ENCODE data around the gene SURF1.
A peak's percentile ranks its signal among the peaks of the same experiment; 100 is the strongest.

Gene SURF1

GRCh38 chr9:133360400-133361393 is 4.4 kb upstream of the SURF1 start:
- Histone ChIP-seq H3K4me2 (ENCODE audit: low read length) (no peak overlapping the region), H3K4me3 (ENCODE audit: low read length) (no peak overlapping the region), H3K79me2 (ENCODE audit: low read length) (peaks cover 20% of the 10 kb centered on the region), H2AFZ (ENCODE audit: low read depth, low read length) (no peak overlapping the region), H3K27ac (ENCODE audit: low read length) (no peak overlapping the region), H3K27me3 (ENCODE audit: low read depth, low read length) (no peaks in the 10 kb centered on the region), H3K4me1 (ENCODE audit: low read length) (peaks cover 6% of the 10 kb centered on the region), H3K36me3 (replicated peaks; ENCODE audit: low read depth, low read length) (peaks cover 51% of the 10 kb centered on the region), H3K9me3 (ENCODE audit: insufficient read depth, low read length) (no peaks in the 10 kb centered on the region), H4K20me1 (ENCODE audit: insufficient read depth, low read length) (0 out of 2 replicates have a peak, but pooled peaks cover 1% of the 10 kb centered on the region), H3K9ac (ENCODE audit: low read length) (no peak overlapping the region)
- TF ChIP-seq CTCF (IDR thresholded peaks at IDR 0.05; ENCODE audit: low read depth, low read length) (no peak), EZH2phosphoT487 (IDR thresholded peaks at IDR 0.05; ENCODE audit: low read depth) (no peak)

DNA sequence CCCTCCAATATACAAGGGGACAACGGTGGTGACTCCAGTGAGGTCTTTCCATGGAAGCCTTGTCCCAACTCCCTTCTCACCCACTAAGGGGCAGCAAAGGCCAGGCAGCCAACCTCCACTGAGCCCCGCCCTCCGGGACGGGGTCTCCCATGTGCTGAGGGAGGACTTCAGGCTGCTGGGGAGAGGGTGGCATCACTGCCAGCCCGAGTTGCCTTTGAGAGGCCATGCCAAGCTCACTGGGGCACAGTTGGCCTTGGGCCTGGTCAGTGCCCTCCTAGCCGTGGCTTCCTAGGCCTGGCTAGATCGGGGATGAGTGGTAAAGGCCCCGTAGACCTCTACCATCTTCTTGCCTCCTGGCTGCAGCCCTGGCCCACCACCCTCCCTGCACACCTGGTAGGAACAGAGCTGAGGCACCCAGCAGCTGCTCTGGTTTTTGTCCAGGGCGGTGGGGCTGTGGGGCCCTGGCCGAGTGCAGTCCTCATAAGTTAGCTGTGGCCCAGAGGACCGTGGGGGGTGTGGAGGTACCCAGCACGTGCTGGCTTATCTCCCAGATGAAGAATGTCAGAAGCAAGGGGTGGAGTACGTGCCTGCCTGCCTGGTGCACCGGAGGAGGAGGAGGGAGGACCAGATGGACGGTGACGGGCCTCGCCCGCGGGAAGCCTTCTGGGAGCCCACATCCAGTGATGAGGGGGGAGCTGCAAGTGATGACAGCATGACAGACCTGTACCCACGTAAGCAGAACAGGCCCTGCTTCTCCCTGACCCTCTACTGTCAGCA is 3.3 kb upstream of the SURF1 start:
- H3K4me2 ChIP-seq (ENCODE audit: low read length) = no peak overlapping the region
- no peak overlapping the region for H3K27ac ChIP-seq (ENCODE audit: low read length)
- peaks cover 29% of the 10 kb centered on the region for H3K79me2 ChIP-seq (ENCODE audit: low read length)
- H3K4me3 ChIP-seq (ENCODE audit: low read length) = no peak overlapping the region
- no peak overlapping the region for H2AFZ ChIP-seq (ENCODE audit: low read depth, low read length)
- peaks cover 40% of the 10 kb centered on the region for H3K36me3 ChIP-seq (replicated peaks; ENCODE audit: low read depth, low read length)
- TF ChIP-seq EZH2phosphoT487 (IDR thresholded peaks at IDR 0.05; ENCODE audit: low read depth) = no peak
- TF ChIP-seq CTCF (IDR thresholded peaks at IDR 0.05; ENCODE audit: low read depth, low read length) = 0 out of 2 replicates have a peak, but pooled peaks have one; percentile 8
- H3K4me1 ChIP-seq (ENCODE audit: low read length) = peaks cover 16% of the 10 kb centered on the region
- H3K9ac ChIP-seq (ENCODE audit: low read length) = no peak overlapping the region
- H3K27me3 ChIP-seq (ENCODE audit: low read depth, low read length) = no peaks in the 10 kb centered on the region
- no peaks in the 10 kb centered on the region for H4K20me1 ChIP-seq (ENCODE audit: insufficient read depth, low read length)
- no peaks in the 10 kb centered on the region for H3K9me3 ChIP-seq (ENCODE audit: insufficient read depth, low read length)

DNA sequence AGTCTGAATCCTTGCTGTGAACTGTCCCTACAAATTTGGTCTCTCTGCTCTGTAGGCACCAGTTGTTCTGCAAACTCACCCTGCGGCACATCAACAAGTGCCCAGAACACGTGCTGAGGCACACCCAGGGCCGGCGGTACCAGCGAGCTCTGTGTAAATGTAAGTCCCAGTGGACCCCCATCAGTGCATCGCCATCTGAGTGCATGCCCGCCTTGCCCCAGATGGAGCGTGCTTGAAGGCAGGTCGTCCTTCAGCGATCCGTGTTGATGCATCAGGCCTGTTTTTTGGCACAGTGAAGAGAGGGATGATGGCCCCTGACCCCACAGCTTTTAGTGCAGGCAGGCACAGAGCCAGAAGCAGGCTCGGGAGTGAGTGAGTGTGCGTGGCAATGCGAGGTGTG is 1.4 kb upstream of the SURF1 start:
- Histone ChIP-seq H3K27ac (ENCODE audit: low read length) (no peak overlapping the region), H3K4me1 (ENCODE audit: low read length) (peaks cover 16% of the 10 kb centered on the region), H3K79me2 (ENCODE audit: low read length) (peaks cover 30% of the 10 kb centered on the region), H4K20me1 (ENCODE audit: insufficient read depth, low read length) (no peaks in the 10 kb centered on the region), H3K27me3 (ENCODE audit: low read depth, low read length) (no peaks in the 10 kb centered on the region), H3K36me3 (replicated peaks; ENCODE audit: low read depth, low read length) (peaks cover 28% of the 10 kb centered on the region), H3K9ac (ENCODE audit: low read length) (no peak overlapping the region), H3K4me2 (ENCODE audit: low read length) (peak overlapping the region; percentile 73), H2AFZ (ENCODE audit: low read depth, low read length) (no peak overlapping the region), H3K4me3 (ENCODE audit: low read length) (no peak overlapping the region), H3K9me3 (ENCODE audit: insufficient read depth, low read length) (no peaks in the 10 kb centered on the region)
- TF ChIP-seq CTCF (IDR thresholded peaks at IDR 0.05; ENCODE audit: low read depth, low read length) (no peak), EZH2phosphoT487 (IDR thresholded peaks at IDR 0.05; ENCODE audit: low read depth) (no peak)

DNA sequence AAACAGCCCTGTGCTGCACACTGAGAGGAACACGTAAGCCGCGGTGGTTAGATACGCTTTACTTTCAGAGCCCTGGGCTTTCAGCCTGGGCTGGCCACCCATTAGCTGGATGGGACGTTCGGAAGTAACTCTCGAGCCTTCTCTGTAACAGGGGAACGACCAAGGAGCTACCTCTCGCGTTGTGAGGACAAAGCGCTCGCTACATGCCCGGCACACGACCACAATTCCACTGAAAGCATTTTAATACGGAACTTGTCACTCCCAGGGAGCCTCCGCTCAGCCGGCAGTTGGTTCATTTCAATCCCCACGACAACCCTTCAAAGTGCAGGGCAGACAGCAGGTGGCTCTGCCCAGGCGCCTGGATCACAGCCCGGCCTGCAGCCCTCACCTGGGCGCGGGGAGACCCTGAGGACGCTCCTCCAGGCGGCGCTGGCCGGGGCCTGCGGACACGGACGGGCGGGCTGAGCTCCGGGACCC is 368 bp downstream of the SURF1 start:
- Histone ChIP-seq H3K9ac (ENCODE audit: low read length) (peak overlapping the region; percentile 63), H3K79me2 (ENCODE audit: low read length) (peaks cover 30% of the 10 kb centered on the region), H3K36me3 (replicated peaks; ENCODE audit: low read depth, low read length) (peaks cover 29% of the 10 kb centered on the region), H2AFZ (ENCODE audit: low read depth, low read length) (no peak overlapping the region), H3K4me2 (ENCODE audit: low read length) (peak overlapping the region; percentile 76), H3K27ac (ENCODE audit: low read length) (no peak overlapping the region), H4K20me1 (ENCODE audit: insufficient read depth, low read length) (peaks cover 15% of the 10 kb centered on the region), H3K9me3 (ENCODE audit: insufficient read depth, low read length) (no peaks in the 10 kb centered on the region), H3K27me3 (ENCODE audit: low read depth, low read length) (no peaks in the 10 kb centered on the region), H3K4me3 (ENCODE audit: low read length) (peak overlapping the region; percentile 87), H3K4me1 (ENCODE audit: low read length) (peaks cover 16% of the 10 kb centered on the region)
- TF ChIP-seq CTCF (IDR thresholded peaks at IDR 0.05; ENCODE audit: low read depth, low read length) = no peak
- TF ChIP-seq EZH2phosphoT487 (IDR thresholded peaks at IDR 0.05; ENCODE audit: low read depth) = no peak

Measured in OCI-LY3 (cell line).